ENCODE results near the gene PITX1.

PITX1 gene

GRCh38 chr5:135032695-135032998 lies 1.4 kb downstream of the PITX1 start:
- peak overlapping the region; percentile 93 for H3K27ac ChIP-seq
- TF ChIP-seq ZFX (IDR thresholded peaks at IDR 0.05) (no peak), CTCF (conservative IDR thresholded peaks at IDR 0.05) (no peak)

GRCh38 chr5:135031813-135032694 lies 2.0 kb downstream of the PITX1 start:
- TF ChIP-seq CTCF (conservative IDR thresholded peaks at IDR 0.05) (no peak), ZFX (IDR thresholded peaks at IDR 0.05) (no peak)
- peak overlapping the region; percentile 93 for H3K27ac ChIP-seq

- peak overlapping the region; percentile 57 for H3K27ac ChIP-seq
- TF ChIP-seq ZFX (IDR thresholded peaks at IDR 0.05) (no peak), CTCF (conservative IDR thresholded peaks at IDR 0.05) (no peak)
Observed at GRCh38 chr5:135030956-135031812, 2.8 kb downstream of the PITX1 start.

- TF ChIP-seq ZFX (IDR thresholded peaks at IDR 0.05) (no peak), CTCF (conservative IDR thresholded peaks at IDR 0.05) (no peak)
- no peak overlapping the region; the same call in 1 of the 2 replicates for H3K27ac ChIP-seq
Observed at GRCh38 chr5:135030123-135030955, 3.7 kb downstream of the PITX1 start.

- no peak overlapping the region for H3K27ac ChIP-seq
- no peak for TF ChIP-seq ZFX (IDR thresholded peaks at IDR 0.05)
- TF ChIP-seq CTCF (conservative IDR thresholded peaks at IDR 0.05): no peak
Observed at GRCh38 chr5:135029477-135030122, 4.4 kb downstream of the PITX1 start.

GRCh38 chr5:135028791-135029476 lies 5.1 kb downstream of the PITX1 start:
- no peak overlapping the region for H3K27ac ChIP-seq
- TF ChIP-seq CTCF (conservative IDR thresholded peaks at IDR 0.05) (no peak), ZFX (IDR thresholded peaks at IDR 0.05) (no peak)
